GM10847 (cell line): ENCODE data around the gene RBMS3.

Source experiments
- POLR2A ChIP-seq: IDR thresholded peaks from 2 replicates; pipeline ENCODE4 v1.6.1; 2011; ENCODE audit not compliant: insufficient read length; ENCODE audit errors: extremely low read depth

Gene RBMS3

DNA sequence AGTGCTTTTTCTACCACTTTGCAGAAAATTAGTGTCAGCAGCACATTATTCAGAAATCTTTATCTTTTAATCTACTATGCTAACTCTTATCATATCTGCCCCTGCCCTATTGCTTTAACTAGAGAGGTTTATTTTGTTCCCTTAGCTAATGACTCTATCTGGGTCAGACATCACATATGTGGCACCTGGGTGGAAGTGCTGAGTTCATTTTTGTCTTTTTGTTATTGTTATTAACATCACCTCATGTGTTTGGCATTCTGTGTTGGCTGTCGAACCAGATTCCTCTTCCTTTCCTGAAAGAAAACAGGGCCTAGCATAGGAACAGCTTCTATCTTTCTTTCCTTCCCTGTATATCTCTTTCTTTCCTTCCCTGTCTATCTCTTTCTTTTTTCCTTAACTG, 100.7 kb downstream of the RBMS3 start:
- TF ChIP-seq POLR2A: no peak

DNA sequence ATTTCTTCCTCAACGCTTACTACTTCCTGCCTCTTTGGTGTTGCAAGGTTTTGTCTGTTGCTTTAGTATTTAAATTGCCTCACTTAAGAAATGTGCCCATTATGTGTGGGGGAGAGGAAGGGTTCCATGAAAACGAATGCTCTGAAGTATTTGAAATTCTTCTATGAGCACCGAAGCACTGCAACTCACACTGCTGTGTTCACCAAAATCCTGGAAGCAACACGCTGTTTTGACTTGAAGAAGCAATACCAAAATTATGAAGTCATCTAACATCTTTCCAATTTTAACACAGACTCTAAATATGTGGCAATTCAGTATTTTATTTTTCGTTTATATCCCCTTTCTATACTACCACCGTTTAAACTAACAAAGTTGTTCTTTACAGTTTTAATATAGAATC, 101.5 kb downstream of the RBMS3 start:
- no peak for TF ChIP-seq POLR2A

DNA sequence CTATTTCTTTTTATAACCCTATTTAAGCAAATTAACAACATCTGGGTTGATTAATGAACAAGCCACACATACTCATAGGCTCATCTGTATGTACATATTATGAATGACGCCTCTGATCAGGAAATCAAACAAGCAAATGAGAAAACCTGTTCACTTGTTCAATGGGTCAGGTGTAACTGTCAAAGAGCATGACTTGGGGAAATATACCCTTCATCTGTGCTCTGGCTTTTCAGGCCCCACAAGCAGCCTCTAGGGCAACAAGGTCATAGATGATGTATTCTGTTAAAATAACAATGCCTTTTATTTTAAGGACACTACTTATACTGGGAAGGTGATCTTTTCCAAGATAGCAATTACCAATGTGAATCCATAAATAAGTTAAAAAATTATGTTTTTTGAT, 102.0 kb downstream of the RBMS3 start:
- no peak for TF ChIP-seq POLR2A

DNA sequence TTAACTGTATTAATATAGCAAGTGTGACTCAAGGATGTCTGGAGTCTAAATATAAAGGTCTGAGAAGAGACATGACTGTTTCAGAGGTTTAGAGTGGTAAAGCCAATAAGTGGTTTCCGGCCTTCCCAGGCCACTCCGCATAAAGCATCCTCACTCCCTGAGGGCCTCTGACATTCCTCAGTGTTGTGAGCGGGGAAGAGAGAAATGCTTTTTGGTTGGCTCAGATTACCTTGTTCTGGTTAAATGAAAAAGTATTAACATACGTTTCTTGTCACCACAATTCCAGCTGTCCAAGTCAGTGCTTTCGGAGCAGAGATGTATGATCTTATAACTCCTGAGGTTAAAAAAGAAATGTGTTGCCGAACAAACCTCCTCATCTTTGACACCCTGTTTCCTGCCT, 103.8 kb downstream of the RBMS3 start:
- TF ChIP-seq POLR2A: no peak

DNA sequence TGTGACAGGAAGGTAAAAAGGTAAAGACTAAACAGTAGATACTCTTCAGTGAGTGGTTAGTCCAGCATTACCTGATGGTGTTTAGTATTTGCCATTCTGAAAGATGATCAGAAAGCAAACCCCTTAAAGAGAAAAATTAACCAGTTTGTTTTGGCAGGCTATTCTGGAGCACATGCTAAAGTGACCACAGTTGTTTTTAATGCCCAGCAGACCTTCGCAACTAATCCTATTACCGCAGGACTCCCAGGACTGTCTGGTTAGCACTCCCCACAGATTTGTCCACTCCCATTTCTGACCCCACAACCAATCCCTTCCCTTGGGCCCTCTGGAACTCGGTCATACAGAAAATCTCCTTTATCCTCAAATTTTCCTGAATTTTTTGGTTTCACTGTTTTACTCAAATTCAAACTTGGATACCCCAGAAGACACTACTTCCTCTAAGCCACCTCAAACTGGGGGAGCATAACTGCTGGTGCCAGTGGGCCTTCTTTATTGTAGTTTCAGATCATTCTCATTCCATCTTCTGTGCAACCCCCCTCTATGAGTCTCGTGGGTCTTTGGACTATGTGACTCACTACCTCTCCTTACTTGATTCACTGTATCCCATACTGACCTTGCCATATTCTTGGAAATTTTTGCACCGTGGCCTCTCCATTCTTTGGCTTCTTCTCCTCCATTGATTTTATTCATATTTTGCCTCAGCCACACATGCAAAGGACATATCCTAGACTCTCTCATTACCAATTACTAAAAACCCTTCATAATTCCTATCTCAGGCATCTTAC, 104.4 kb downstream of the RBMS3 start:
- no peak for TF ChIP-seq POLR2A

DNA sequence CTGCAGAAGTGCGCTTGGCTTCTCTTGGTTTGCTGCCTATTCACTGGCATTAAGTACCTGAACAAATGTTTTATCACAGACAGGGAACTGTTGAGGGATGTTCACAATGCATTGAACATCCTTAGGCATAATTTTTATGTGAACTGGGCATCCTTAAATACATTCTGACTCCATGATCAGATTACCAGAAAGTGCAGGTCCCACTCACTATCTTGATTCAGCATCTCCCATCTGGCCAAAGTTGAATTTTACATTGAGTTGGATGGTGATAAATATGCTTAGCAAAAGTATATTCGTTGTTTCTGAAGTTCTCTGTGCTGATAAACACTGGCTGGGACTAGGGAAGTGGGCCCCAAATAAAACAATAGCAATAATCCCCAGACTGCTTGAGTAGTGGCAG, 108.5 kb downstream of the RBMS3 start:
- no peak for TF ChIP-seq POLR2A

DNA sequence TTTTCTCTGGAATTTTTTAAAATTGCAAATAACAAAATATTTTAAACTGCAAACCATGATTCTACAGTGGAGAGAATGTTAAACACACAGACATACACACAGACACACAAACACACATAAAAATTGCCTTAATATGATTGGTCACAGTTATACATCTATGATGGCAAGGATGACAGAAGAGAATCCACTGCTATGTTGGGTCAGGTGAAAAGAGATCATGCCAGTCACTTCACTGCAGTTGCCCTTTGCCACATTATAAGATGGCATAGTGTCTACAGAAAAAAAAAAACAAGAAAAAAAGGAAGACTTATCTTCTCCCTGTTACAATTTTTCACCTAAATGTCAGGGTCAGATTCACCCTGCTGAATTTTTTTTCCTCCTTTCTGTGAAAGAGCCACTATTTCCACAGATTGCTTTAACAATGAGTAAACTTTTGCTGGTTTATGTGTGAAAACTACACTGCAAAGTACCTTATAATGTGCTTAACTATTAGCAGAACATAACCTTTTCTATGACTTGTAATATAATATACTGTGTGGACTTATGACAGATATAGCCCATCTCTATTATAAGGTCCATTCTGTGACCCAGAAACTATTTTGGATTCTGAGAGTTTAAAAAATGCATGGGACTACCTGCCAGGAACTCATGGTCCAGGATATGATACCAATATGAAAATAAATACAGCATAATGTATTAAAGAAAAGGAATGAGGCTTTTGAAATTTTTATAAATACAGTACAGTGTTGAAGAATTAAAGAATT, 111.9 kb downstream of the RBMS3 start:
- no peak for TF ChIP-seq POLR2A

DNA sequence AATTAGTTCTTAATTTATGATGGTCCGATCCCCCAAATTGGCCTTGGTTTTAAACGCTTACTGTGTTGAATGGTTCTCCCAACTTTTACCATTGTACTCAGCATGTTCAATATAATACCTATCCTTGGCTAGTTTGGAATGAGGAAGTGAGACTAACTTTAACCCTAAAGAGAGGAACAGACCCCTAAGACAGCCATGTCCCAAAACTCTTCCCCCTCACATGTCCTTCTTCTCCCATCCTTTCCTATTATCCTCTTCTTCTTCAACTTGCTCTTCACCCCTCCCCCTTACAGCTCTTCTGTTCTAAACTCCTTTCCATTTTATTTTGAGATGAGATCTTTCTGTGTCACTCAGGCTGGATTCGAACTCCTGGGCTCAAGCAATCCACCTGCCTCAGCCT, 116.5 kb downstream of the RBMS3 start:
- TF ChIP-seq POLR2A: no peak

DNA sequence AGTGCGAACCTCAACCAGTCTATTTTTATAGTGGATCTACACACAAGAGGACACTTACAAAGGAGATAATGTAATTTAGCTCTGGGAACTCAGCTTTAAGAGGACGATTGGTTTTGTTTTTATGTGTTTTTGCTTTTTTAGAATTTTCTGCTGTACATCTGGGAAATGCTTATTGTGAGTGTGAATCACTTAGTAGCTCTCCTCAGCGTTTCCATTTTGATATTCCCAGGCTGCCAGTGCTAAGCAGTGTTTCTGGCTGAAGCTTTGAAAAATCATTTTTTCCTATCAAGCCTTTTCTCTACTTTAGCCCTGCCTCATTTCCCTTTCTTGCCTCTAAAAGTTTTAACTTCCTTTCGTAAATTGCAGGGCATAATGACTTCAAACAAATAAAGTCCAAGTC, 117.9 kb downstream of the RBMS3 start:
- TF ChIP-seq POLR2A: no peak

DNA sequence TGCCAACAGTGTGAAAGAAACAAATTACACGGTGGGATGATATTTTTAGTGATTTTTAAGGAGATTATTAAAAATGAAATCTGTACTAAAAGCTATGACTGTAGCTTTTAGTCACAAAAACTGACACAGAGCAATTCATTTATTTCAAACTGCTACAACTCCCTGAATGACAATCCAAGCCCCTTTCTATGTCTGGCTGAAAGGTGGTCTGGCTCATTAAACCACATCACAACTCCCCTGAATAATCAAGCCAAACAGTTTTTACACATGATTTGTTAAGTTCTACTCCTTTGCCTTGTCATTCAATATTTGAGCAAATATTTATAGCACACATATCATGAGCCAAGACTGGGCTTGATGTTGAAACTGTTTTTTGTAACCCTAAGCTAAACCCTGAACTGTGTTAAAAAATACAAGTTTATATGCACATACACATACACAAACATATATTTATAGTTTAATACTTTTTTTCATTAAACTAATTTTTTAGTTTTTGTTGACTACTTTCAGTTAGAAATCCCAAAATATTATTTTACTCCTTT, 125.5 kb downstream of the RBMS3 start:
- TF ChIP-seq POLR2A: no peak

DNA sequence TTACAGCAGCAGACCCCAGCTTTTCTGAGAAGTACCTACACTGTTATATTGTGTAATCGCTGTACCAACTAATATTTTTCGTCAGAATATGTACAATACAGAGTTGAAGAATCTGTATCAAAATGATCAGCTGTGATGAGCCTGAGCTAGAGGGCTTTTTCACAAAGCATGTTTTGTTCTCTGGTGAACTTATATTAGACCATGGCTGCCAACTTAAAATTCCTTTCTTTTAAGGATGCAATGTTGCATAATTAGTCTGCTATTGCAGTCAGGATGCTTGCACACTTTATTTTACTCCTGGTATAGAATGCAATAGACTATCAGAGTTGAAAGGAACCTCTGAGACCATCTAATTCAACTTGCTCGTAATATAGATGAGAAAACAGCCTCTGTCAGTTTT, 127.8 kb downstream of the RBMS3 start:
- TF ChIP-seq POLR2A: no peak

DNA sequence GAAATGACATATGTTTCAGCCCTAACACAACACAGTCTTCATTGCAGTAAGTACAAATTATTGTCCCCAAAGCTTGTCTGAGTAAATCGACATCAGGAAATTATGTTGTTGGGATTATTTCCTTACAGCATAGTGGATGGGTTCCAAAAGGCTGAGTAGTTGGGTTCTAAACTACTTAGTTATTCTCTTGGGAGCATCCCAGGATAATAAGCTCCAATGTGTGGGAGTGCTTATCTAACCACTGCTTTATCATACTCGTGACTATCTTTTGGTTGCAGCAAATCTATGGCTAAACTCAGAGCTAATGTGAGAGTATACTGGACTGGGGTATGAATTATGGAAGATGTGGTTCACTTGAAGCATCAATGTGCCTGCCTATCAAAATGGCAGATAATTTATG, 128.5 kb downstream of the RBMS3 start:
- no peak for TF ChIP-seq POLR2A

DNA sequence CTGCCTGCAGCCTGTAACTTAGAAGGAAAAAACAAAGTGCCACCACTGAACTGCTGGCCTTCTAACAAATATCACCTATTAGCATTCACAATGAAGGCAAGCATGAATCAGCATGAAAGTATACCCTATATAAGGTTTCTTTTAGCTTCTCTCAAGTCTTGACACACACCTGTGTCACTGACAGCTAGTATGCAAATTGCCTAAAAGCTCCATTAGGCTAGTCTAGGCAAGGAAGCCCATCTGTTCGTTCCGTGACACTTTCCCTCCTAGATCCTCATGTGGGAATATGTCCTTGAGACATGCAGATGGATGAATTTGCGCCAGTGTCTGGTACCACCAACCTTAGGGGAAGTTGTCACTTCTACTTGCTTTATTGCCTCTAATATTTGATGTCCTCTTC, 129.3 kb downstream of the RBMS3 start:
- no peak for TF ChIP-seq POLR2A

DNA sequence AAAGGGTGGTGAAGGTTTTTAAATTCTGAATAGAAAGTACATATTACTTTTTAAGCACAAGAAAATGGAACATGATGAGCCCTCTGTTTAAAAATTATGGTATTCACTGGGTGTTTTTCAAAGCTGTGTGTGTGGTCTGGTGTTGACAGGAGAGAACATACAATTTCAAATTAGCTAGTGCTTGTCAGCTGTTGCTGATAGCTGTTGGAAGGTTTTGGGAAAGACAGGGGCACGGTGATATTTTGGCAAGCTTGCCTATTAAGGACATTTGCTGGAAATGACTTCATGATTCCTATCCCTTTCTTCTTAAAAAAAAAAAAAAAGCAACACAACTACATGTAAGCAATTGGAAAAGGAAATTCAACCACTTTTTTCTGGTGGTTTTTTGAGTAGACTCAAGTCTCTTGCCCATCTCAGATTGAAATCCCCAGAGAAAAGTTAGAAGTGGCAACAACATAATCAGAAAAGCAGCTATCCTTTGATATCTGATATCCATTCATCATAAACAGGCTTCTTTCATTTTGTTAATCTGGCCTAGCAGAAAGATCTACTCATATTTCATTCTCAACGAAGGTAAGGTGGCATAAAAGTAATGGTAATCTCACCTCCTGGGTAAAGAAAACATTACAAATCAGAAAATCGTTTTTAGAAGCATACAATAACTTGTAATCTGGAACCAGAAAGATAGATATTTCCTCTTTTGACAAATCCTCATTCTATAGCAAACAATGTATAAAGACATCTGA, 130.0 kb downstream of the RBMS3 start:
- TF ChIP-seq POLR2A: no peak

DNA sequence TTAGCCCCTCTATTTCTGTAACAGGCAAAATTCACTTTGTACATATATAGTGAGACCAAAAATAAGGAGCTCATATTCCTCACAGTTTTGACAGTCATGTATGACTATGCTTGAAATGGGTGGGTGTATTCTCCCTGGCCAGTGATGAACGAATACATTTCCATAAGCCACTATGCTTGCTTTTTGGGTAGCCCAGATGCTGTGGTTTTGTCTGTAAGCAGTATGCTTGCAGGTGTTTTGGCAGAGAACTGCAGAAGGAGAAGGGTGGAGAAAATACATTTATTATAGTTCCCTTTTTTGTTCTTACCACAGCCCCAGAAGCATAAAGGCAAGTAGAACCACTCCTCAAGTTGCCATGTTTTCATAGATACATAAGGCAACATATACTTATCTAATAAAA, 131.2 kb downstream of the RBMS3 start:
- no peak for TF ChIP-seq POLR2A
